Smooth muscle cell (in vitro differentiated cells): ENCODE data around the gene WNK1. TPM values are rescaled to one million over a fixed set of nuclear protein-coding genes. Genes with fewer than 3 reads are reported as not detected.

Experiments
- DNase-seq: peaks from one replicate; lab custom pipeline; 2025; ENCODE audit not compliant: unreplicated experiment; lab: John Stamatoyannopoulos, UW
- H2AFZ ChIP-seq: fragments of 200-600 bp; sonication (generic); 2 replicates; pipeline ENCODE4 v1.6.0; 2016; ENCODE audit warnings: antibody characterized with exemption, low read depth, mild to moderate bottlenecking
- H3F3A ChIP-seq: fragments of 200-600 bp; sonication (generic); 2 replicates; pipeline ENCODE4 v1.6.0; 2017; ENCODE audit warnings: antibody characterized with exemption, low read depth
- H3K27ac ChIP-seq: fragments of 200-600 bp; sonication (generic); 2 replicates; pipeline ENCODE4 v1.5.1; 2016; ENCODE audit warnings: low read depth, mild to moderate bottlenecking
- H3K27me3 ChIP-seq: fragments of 200-600 bp; sonication (generic); 2 replicates; pipeline ENCODE4 v1.6.1; 2016; ENCODE audit warnings: low read depth, mild to moderate bottlenecking
- H3K36me3 ChIP-seq: fragments of 200-600 bp; sonication (generic); 2 replicates; pipeline ENCODE4 v1.5.1; 2016; ENCODE audit warnings: low read depth
- H3K4me1 ChIP-seq: fragments of 200-600 bp; sonication (generic); 2 replicates; pipeline ENCODE4 v1.5.1; 2016; ENCODE audit warnings: low read depth
- H3K4me2 ChIP-seq: fragments of 200-600 bp; sonication (generic); 2 replicates; pipeline ENCODE4 v1.6.0; 2016; ENCODE audit warnings: mild to moderate bottlenecking
- H3K4me3 ChIP-seq: fragments of 200-600 bp; sonication (generic); 2 replicates; pipeline ENCODE4 v1.5.1; 2016; ENCODE audit warnings: mild to moderate bottlenecking
- H3K79me2 ChIP-seq: fragments of 200-600 bp; sonication (generic); 2 replicates; pipeline ENCODE4 v1.6.0; 2016; ENCODE audit warnings: low read depth, mild to moderate bottlenecking
- H3K9ac ChIP-seq: fragments of 200-600 bp; sonication (generic); 2 replicates; pipeline ENCODE4 v1.6.0; 2016; ENCODE audit warnings: low read depth
- H3K9me3 ChIP-seq: fragments of 200-600 bp; sonication (generic); replicated peaks from 2 replicates; pipeline ENCODE4 v1.5.1; 2016; ENCODE audit warnings: low read depth
- H4K20me1 ChIP-seq: fragments of 200-600 bp; sonication (generic); 2 replicates; pipeline ENCODE4 v1.6.0; 2016; ENCODE audit warnings: low read depth
- WGBS: methylation state at CpG from one replicate; pipeline ENCODE4 v1.1.7; 2016; ENCODE audit warnings: low lambda C conversion rate; 5-methylcytosine and 5-hydroxymethylcytosine counted together
- polyA plus RNA-seq: library from polyadenylated mRNA; unstranded; fragments of >200 nt; fragmentation: Nextera tagmentation; extraction: Ambion mirVana; gene quantifications from 2 replicates; pipeline ENCODE4 v1.2.1, GENCODE V29; 2016
- total RNA-seq: library from RNA; depleted of rRNA; stranded (reverse); fragments of >200 nt; gene quantifications from 2 replicates; pipeline ENCODE4 v1.2.3, GENCODE V29; 2014
- TF ChIP-seq, protein P1 (sequence below): fragments of 200-600 bp; sonication (generic); IDR thresholded peaks from 2 replicates; pipeline ENCODE4 v1.5.1; 2017; ENCODE audit warnings: borderline replicate concordance, mild to moderate bottlenecking, antibody characterized with exemption; ENCODE audit not compliant: insufficient read depth, poor library complexity, severe bottlenecking

Gene WNK1
- total and polyA plus RNA-seq, 2 experiments from 2014 or later: 42.2 to 104 TPM

DNA sequence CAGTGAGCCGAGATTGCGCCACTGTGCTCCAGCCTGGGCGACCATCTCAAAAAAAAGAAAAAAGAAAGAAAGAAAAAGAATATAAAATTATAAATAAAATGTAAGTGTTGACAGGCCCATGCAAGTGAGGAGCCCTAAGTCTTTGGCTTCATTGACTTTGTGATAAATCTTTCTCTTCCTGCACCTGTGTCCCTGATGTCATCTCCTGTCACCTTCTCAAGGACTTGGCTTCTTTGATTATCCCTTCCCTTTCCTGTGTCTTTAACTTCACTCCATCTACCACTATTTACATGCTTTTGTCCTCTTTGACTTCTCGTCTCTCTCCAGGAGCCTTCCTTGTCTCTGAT is 33.6 kb upstream of the WNK1 start:
- H3K9me3 ChIP-seq: no peaks in the 10 kb centered on the region
- DNase-seq: no peak
- H3K27ac ChIP-seq: peak overlapping the region; percentile 24
- H3F3A ChIP-seq: no peaks in the 10 kb centered on the region
- H3K9ac ChIP-seq: peak overlapping the region; percentile 25
- H3K4me1 ChIP-seq: peaks cover 12% of the 10 kb centered on the region
- no peak overlapping the region for H3K4me3 ChIP-seq
- H3K79me2 ChIP-seq: no peaks in the 10 kb centered on the region
- TF ChIP-seq, protein P1, sequence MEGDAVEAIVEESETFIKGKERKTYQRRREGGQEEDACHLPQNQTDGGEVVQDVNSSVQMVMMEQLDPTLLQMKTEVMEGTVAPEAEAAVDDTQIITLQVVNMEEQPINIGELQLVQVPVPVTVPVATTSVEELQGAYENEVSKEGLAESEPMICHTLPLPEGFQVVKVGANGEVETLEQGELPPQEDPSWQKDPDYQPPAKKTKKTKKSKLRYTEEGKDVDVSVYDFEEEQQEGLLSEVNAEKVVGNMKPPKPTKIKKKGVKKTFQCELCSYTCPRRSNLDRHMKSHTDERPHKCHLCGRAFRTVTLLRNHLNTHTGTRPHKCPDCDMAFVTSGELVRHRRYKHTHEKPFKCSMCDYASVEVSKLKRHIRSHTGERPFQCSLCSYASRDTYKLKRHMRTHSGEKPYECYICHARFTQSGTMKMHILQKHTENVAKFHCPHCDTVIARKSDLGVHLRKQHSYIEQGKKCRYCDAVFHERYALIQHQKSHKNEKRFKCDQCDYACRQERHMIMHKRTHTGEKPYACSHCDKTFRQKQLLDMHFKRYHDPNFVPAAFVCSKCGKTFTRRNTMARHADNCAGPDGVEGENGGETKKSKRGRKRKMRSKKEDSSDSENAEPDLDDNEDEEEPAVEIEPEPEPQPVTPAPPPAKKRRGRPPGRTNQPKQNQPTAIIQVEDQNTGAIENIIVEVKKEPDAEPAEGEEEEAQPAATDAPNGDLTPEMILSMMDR: no peak
- WGBS: 81% methylated on average over 4 of the region's 4 CpGs
- H3K27me3 ChIP-seq: no peaks in the 10 kb centered on the region
- H3K36me3 ChIP-seq: no peaks in the 10 kb centered on the region
- peak overlapping the region; percentile 91 for H2AFZ ChIP-seq
- no peaks in the 10 kb centered on the region for H4K20me1 ChIP-seq
- peak overlapping the region; percentile 50 for H3K4me2 ChIP-seq

DNA sequence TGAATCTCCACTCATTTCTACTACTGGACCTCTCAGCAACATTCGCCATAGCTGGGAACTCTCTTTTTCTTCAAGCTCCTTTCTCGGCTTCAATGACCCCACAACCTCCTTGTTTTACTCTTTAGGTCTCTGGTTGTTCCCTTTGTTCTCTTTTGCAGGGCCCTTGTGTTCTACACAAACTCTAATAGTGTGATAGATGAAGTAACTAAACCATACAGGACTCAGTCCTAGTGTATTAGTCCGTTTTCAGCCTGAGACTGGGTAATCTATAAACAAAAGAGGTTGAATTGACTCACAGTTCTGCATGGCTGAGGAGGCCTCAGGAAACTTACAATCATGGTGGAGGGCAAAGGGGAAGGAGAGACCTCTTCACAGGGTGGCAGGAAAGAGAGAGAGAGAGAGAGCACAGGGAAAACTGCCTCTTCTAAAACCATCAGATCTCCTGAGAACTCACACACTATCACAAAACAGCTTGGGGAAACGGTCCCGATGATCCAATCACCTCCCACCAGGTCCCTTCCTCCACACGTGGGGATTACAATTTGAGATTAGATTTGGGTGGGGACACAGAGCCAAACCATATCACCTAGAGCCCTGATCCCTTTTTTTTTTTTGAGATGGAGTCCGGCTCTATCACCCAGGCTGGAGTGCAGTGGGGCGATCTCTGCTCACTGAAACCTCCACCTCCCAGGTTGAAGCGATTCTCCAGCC is 32.0 kb upstream of the WNK1 start:
- H4K20me1 ChIP-seq: no peaks in the 10 kb centered on the region
- no peaks in the 10 kb centered on the region for H3K9me3 ChIP-seq
- peaks cover 12% of the 10 kb centered on the region for H3K4me1 ChIP-seq
- no peak overlapping the region for H3K4me3 ChIP-seq
- DNase-seq: no peak
- H3K27me3 ChIP-seq: no peaks in the 10 kb centered on the region
- H3F3A ChIP-seq: no peaks in the 10 kb centered on the region
- H3K36me3 ChIP-seq: no peaks in the 10 kb centered on the region
- H3K79me2 ChIP-seq: no peaks in the 10 kb centered on the region
- TF ChIP-seq, protein P1: no peak
- no peak overlapping the region for H2AFZ ChIP-seq
- no peak overlapping the region for H3K9ac ChIP-seq
- 83% methylated on average over 9 of the region's 9 CpGs for WGBS
- no peak overlapping the region for H3K27ac ChIP-seq
- H3K4me2 ChIP-seq: no peak overlapping the region

DNA sequence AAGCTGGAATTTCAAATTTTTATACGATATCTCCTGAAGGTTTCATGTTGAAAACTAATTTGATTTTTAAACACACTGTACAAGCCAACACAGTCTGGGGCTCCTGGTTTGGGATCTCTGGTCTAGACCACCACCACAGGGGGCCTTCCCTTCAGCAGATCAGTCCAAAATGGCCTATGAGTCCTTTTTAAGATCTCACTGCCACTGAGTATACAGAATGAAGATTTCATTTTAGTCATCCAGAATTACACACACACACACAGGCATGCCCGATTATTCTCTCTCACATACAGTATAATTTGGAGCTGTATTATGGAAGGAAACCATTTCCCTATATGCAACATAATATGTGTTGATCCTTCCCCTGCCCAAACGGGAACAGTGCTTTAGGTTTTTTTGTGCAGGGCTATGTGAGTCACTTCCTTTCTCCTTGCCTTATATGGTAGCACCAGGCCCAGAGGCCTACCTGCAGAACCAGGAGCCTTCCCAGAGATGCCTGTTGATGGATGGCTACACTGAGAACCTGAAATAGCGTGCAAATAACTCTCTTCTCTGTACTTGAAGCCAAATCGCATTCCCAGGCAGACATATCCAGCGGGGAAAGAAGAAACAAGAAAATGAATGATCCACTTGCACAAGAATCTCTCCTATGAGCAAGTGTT is 28.1 kb upstream of the WNK1 start:
- H3K27me3 ChIP-seq: no peaks in the 10 kb centered on the region
- TF ChIP-seq, protein P1: no peak
- H3K9me3 ChIP-seq: no peaks in the 10 kb centered on the region
- DNase-seq: no peak
- WGBS: 66% methylated on average over 6 of the region's 6 CpGs
- H3K4me3 ChIP-seq: no peak overlapping the region
- H2AFZ ChIP-seq: no peak overlapping the region
- no peak overlapping the region for H3K27ac ChIP-seq
- no peaks in the 10 kb centered on the region for H3K79me2 ChIP-seq
- H3K9ac ChIP-seq: no peak overlapping the region
- no peaks in the 10 kb centered on the region for H3K36me3 ChIP-seq
- H3K4me2 ChIP-seq: no peak overlapping the region
- H3F3A ChIP-seq: no peaks in the 10 kb centered on the region
- no peaks in the 10 kb centered on the region for H4K20me1 ChIP-seq
- peaks cover 7% of the 10 kb centered on the region for H3K4me1 ChIP-seq
